H1 (cell line): ENCODE measurements around the gene IARS2. TPM values are rescaled to one million over a fixed set of nuclear protein-coding genes. Genes with fewer than 3 reads are reported as not detected.

Experiments
- ATF2 ChIP-seq: IDR thresholded peaks from 2 replicates; pipeline ENCODE4 v1.6.1; 2012; ENCODE audit warnings: low read length, inconsistent platforms
- ATF3 ChIP-seq: IDR thresholded peaks from 2 replicates; pipeline ENCODE4 v1.6.1; 2011; ENCODE audit warnings: low read depth, mild to moderate bottlenecking, low read length; ENCODE audit not compliant: insufficient read depth
- BACH1 ChIP-seq: IDR thresholded peaks from 2 replicates; pipeline ENCODE4 v1.6.1; 2012; ENCODE audit warnings: low read length, improper control_type of control experiment
- CEBPB ChIP-seq: IDR thresholded peaks from 2 replicates; pipeline ENCODE4 v1.6.1; 2012; ENCODE audit warnings: low read depth, low read length
- CHD1 ChIP-seq: IDR thresholded peaks from 2 replicates; pipeline ENCODE4 v1.6.1; 2012; ENCODE audit warnings: low read depth, low read length, improper control_type of control experiment
- GTF2F1 ChIP-seq: IDR thresholded peaks from 2 replicates; pipeline ENCODE4 v1.6.1; 2012; ENCODE audit warnings: low read depth, low read length, improper control_type of control experiment, borderline replicate concordance
- HDAC6 ChIP-seq: IDR thresholded peaks from one replicate; pipeline ENCODE4 v1.7.1; 2012; ENCODE audit warnings: low read depth, mild to moderate bottlenecking, inconsistent platforms, low read length, moderate library complexity
- KDM1A ChIP-seq: fragments of 200-600, 300-600 bp; sonication (generic); IDR thresholded peaks from 2 replicates; pipeline ENCODE4 v1.7.1; 2016; ENCODE audit warnings: mild to moderate bottlenecking, low read length, borderline replicate concordance
- KDM5A ChIP-seq: fragments of 200-600 bp; IDR thresholded peaks from 2 replicates; pipeline ENCODE4 v1.7.1; 2012; ENCODE audit warnings: mild to moderate bottlenecking, low read length, inconsistent platforms, mixed read lengths
- NANOG ChIP-seq: IDR thresholded peaks from 2 replicates; pipeline ENCODE4 v1.6.1; 2011; ENCODE audit warnings: low read length, low read depth, mild to moderate bottlenecking, inconsistent platforms; ENCODE audit not compliant: insufficient read depth, poor library complexity, severe bottlenecking
- POLR2AphosphoS5 ChIP-seq: IDR thresholded peaks from 2 replicates; pipeline ENCODE4 v1.6.1; 2011; ENCODE audit warnings: low read depth, low read length
- POU5F1 ChIP-seq: IDR thresholded peaks from 2 replicates; pipeline ENCODE4 v1.6.1; 2011; ENCODE audit warnings: low read depth, mild to moderate bottlenecking, low read length, moderate library complexity
- RAD21 ChIP-seq, 2 experiments: IDR thresholded peaks in 1 of 2; conservative IDR thresholded peaks in 1 of 2; 2 replicates each; pipeline ENCODE4 v1.6.1; 2011; ENCODE audit warnings: low read depth in 2 of 2, low read length in 2 of 2, improper control_type of control experiment in 1 of 2, inconsistent platforms in 1 of 2, mild to moderate bottlenecking in 1 of 2, moderate library complexity in 1 of 2
- RBBP5 ChIP-seq: IDR thresholded peaks from 2 replicates; pipeline ENCODE4 v1.7.1; 2012; ENCODE audit warnings: low read depth, mild to moderate bottlenecking, inconsistent platforms, low read length, moderate library complexity, borderline replicate concordance
- SAP30 ChIP-seq: fragments of 300-600 bp; sonication (generic); IDR thresholded peaks from 2 replicates; pipeline ENCODE4 v1.7.1; 2012; ENCODE audit warnings: low read length, moderate library complexity, mild to moderate bottlenecking, inconsistent platforms; ENCODE audit not compliant: insufficient read depth, insufficient replicate concordance
- SIRT6 ChIP-seq: IDR thresholded peaks from one replicate; pipeline ENCODE4 v1.7.1; 2012; ENCODE audit warnings: low read length, inconsistent platforms
- SRF ChIP-seq: IDR thresholded peaks from 2 replicates; pipeline ENCODE4 v1.6.1; 2011; ENCODE audit warnings: mild to moderate bottlenecking, low read depth, low read length, moderate library complexity
- TBP ChIP-seq: IDR thresholded peaks from 2 replicates; pipeline ENCODE4 v1.6.1; 2011; ENCODE audit warnings: low read depth, low read length, improper control_type of control experiment
- USF2 ChIP-seq: IDR thresholded peaks from 2 replicates; pipeline ENCODE4 v1.6.1; 2011; ENCODE audit warnings: low read length, improper control_type of control experiment
- YY1 ChIP-seq: IDR thresholded peaks from 2 replicates; pipeline ENCODE4 v1.6.1; 2011; ENCODE audit warnings: low read depth, mild to moderate bottlenecking, low read length
- polyA plus RNA-seq, 7 experiments: library from polyadenylated mRNA; depleted of rRNA in 3 of 7; stranded (reverse) in 5 of 7; unstranded in 2 of 7; fragments of >200 nt in 5 of 7; fragments of 200-250 nt in 2 of 7; gene quantifications; 1 replicate in 5 of 7; 2 replicates in 1 of 7; 4 replicates in 1 of 7; pipeline versions ENCODE4 v1.2.1 to v1.2.3, GENCODE V29; 2011 to 2013; ENCODE audit warnings: missing spikeins in 2 of 7, mixed read lengths in 2 of 7
- total RNA-seq: library from RNA; stranded (reverse); fragmentation: NEBNext Ultra II Directional; extraction: Animal tissue kit (Norgen Biotek cat#: 25700); gene quantifications from 2 replicates; pipeline ENCODE4 v1.2.1, GENCODE V29; 2021

The IARS2 gene
- total and polyA plus RNA-seq, 2 of the 8 experiments (the other 6 are each of a cell fraction or from before 2014, with no cell fraction given): 15.0 to 69.8 TPM

- TF ChIP-seq RAD21 (IDR thresholded peaks at IDR 0.05 in 1 of 2, conservative IDR thresholded peaks at IDR 0.05 in 1 of 2; ENCODE audit: low read depth in 2 of 2, low read length in 2 of 2) (peak; percentile 47 to 48), SIRT6 (no peak), CHD1 (no peak), SAP30 (peak; percentile 97), ATF2 (no peak), RBBP5 (peak; percentile 89; the same call in 1 of the 2 replicates), USF2 (no peak), POU5F1 (no peak), KDM5A (0 out of 2 replicates have a peak, but pooled peaks have one; percentile 47), HDAC6 (no peak), SRF (peak; percentile 70), NANOG (no peak), BACH1 (peak; percentile 73; the same call in 1 of the 2 replicates), GTF2F1 (no peak), ATF3 (peak; percentile 97), TBP (peak; percentile 63), POLR2AphosphoS5 (peak; percentile 87), CEBPB (peak; percentile 4; the same call in 1 of the 2 replicates), YY1 (no peak), KDM1A (peak; percentile 19; the same call in 1 of the 2 replicates)
Observed at GRCh38 chr1:220046052-220046930, 47.6 kb upstream of the IARS2 start, which contains the start of gene EPRS1 (continued).
